NCI-H2029 treated with DMSO at 0.1 percent for 48 hours (cell line): ENCODE results near the gene RPTN.
"Not testable (repeated sequence)": the region's sequence is repeated elsewhere in the genome, so short reads cannot be mapped to it uniquely, and the experiment has no call there.

Experiments
- DNase-seq: peaks from one replicate; lab custom pipeline; 2025; lab: John Stamatoyannopoulos, UW

RPTN gene

GRCh38 chr1:152165286-152166077 lies 6.5 kb upstream of the RPTN start:
- no peak for DNase-seq

GRCh38 chr1:152164517-152165136 lies 5.6 kb upstream of the RPTN start:
- DNase-seq, result no peak

- no peak for DNase-seq
These were observed 3.9 kb upstream of the RPTN start for GRCh38 chr1:152162792-152163463.

GRCh38 chr1:152160576-152160975 lies 1.5 kb upstream of the RPTN start:
- no peak for DNase-seq

GRCh38 chr1:152153996-152154395 lies 5.0 kb downstream of the RPTN start:
- no peak for DNase-seq

- DNase-seq, result no peak
These were observed 7.4 kb downstream of the RPTN start for GRCh38 chr1:152151646-152152045.

GRCh38 chr1:152148981-152149380 lies 10.0 kb downstream of the RPTN start:
- DNase-seq, result no peak

GRCh38 chr1:152148051-152148450 lies 11.0 kb downstream of the RPTN start:
- DNase-seq, result no peak

GRCh38 chr1:152145769-152146168 lies 13.3 kb downstream of the RPTN start:
- DNase-seq, result no peak

- not testable (repeated sequence) for DNase-seq
These were observed 14.3 kb downstream of the RPTN start for GRCh38 chr1:152144674-152145183.

GRCh38 chr1:152143150-152143887 lies 15.7 kb downstream of the RPTN start:
- no peak for DNase-seq

- DNase-seq, result no peak
These were observed 16.9 kb downstream of the RPTN start for GRCh38 chr1:152141971-152142584.

GRCh38 chr1:152137215-152137614 lies 21.8 kb downstream of the RPTN start:
- no peak for DNase-seq

GRCh38 chr1:152130186-152130585 lies 28.8 kb downstream of the RPTN start:
- DNase-seq, result no peak

GRCh38 chr1:152127673-152128072 lies 31.4 kb downstream of the RPTN start:
- DNase-seq, result no peak

GRCh38 chr1:152125834-152126443 lies 33.1 kb downstream of the RPTN start:
- no peak for DNase-seq

- DNase-seq, result no peak
These were observed 40.1 kb downstream of the RPTN start for GRCh38 chr1:152118915-152119314.

GRCh38 chr1:152115344-152115743 lies 43.7 kb downstream of the RPTN start, which contains the start of gene TCHH:
TSS of gene TCHH (minus strand) at chr1:152115444. CDS start at chr1:152114080, 1,364 bp downstream.
- no peak for DNase-seq

- DNase-seq, result no peak
These were observed 46.1 kb downstream of the RPTN start for GRCh38 chr1:152112885-152113432.

GRCh38 chr1:152112101-152112884 lies 46.7 kb downstream of the RPTN start:
- DNase-seq, result no peak
